PFSK-1 (cell line): ENCODE measurements around the gene PRELID1.
A peak's percentile ranks its signal among the peaks of the same experiment; 100 is the strongest.

Experiments
- FOXP2 ChIP-seq: optimal IDR thresholded peaks from 2 replicates; pipeline ENCODE3; 2011; ENCODE audit warnings: borderline replicate concordance, control low read depth, inconsistent platforms; ENCODE audit not compliant: insufficient read depth; ENCODE audit errors: extremely low read length, extremely low read depth
- POLR2AphosphoS5 ChIP-seq: IDR thresholded peaks from 2 replicates; pipeline ENCODE4 v1.6.1; 2012; ENCODE audit warnings: low read depth, mild to moderate bottlenecking, control low read depth, low read length, moderate library complexity
- SIN3A ChIP-seq: IDR thresholded peaks from 2 replicates; pipeline ENCODE4 v1.6.1; 2012; ENCODE audit warnings: mild to moderate bottlenecking, low read length, moderate library complexity, borderline replicate concordance; ENCODE audit not compliant: insufficient read depth
- TAF1 ChIP-seq: IDR thresholded peaks from 2 replicates; pipeline ENCODE4 v1.6.1; 2012; ENCODE audit warnings: low read length, control low read depth, borderline replicate concordance; ENCODE audit not compliant: insufficient read depth
- TF ChIP-seq, protein P1 (sequence below), 2 experiments: IDR thresholded peaks; 2 replicates each; pipeline versions ENCODE4 v1.6.1 to v1.8.0; 2011 to 2012; ENCODE audit warnings: low read depth in 2 of 2, low read length in 2 of 2, control low read depth in 1 of 2, inconsistent platforms in 1 of 2, mild to moderate bottlenecking in 1 of 2, moderate library complexity in 1 of 2; ENCODE audit not compliant: insufficient read depth in 1 of 2

DNA sequence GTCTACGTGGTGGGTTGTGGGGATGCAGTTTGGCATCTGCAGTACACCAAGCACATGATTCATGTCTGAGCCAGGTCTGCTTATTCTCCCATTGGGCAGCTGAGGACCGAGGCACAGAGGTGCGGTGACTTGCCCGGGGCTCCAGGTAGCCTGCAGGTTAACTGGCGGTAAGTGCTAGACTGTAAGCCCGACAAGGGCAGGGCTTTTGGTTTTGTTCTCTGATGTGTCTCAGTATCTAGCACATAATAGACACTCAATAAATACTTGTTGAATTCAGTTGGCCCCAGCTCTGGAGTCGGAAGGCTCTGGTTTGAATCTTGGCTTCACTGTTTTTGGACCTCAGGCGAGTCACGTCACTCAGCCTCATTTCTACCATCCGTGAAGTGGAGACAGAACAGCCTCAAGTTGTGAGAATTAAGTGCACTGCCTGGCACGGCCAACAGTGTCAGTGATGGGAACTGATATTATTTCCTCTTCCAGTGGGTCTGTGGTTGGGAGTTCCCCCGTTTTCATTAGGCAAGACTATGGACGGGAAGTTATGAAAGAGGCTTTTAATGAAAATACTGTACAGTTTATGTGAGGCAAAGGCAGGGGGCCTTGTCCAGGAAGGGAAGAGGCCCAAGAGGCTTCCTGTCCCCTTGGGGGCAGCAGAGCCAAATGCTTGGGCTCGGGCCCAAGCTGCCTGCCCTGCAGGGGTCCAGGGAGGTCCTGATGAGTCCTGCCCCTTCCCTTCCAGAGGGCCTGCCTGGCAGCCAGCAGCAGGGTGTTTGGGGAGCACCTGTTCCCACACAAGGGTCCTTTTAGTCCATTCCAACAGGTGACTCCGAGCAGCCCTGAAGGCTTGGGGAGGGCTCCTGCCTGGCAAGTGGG lies 3.3 kb downstream of the PRELID1 start:
- TF ChIP-seq TAF1, result no peak
- 0 out of 2 replicates have a peak, but pooled peaks have one; percentile 46 for TF ChIP-seq POLR2AphosphoS5
- TF ChIP-seq, protein P1, sequence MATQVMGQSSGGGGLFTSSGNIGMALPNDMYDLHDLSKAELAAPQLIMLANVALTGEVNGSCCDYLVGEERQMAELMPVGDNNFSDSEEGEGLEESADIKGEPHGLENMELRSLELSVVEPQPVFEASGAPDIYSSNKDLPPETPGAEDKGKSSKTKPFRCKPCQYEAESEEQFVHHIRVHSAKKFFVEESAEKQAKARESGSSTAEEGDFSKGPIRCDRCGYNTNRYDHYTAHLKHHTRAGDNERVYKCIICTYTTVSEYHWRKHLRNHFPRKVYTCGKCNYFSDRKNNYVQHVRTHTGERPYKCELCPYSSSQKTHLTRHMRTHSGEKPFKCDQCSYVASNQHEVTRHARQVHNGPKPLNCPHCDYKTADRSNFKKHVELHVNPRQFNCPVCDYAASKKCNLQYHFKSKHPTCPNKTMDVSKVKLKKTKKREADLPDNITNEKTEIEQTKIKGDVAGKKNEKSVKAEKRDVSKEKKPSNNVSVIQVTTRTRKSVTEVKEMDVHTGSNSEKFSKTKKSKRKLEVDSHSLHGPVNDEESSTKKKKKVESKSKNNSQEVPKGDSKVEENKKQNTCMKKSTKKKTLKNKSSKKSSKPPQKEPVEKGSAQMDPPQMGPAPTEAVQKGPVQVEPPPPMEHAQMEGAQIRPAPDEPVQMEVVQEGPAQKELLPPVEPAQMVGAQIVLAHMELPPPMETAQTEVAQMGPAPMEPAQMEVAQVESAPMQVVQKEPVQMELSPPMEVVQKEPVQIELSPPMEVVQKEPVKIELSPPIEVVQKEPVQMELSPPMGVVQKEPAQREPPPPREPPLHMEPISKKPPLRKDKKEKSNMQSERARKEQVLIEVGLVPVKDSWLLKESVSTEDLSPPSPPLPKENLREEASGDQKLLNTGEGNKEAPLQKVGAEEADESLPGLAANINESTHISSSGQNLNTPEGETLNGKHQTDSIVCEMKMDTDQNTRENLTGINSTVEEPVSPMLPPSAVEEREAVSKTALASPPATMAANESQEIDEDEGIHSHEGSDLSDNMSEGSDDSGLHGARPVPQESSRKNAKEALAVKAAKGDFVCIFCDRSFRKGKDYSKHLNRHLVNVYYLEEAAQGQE (IDR thresholded peaks at IDR 0.05; ENCODE audit: insufficient read depth in 1 of 2, low read depth in 2 of 2, low read length in 2 of 2), result no peak
- TF ChIP-seq SIN3A, result no peak
- no peak for TF ChIP-seq FOXP2
